ENCODE results near the gene DRD3.

DRD3 gene

DNA sequence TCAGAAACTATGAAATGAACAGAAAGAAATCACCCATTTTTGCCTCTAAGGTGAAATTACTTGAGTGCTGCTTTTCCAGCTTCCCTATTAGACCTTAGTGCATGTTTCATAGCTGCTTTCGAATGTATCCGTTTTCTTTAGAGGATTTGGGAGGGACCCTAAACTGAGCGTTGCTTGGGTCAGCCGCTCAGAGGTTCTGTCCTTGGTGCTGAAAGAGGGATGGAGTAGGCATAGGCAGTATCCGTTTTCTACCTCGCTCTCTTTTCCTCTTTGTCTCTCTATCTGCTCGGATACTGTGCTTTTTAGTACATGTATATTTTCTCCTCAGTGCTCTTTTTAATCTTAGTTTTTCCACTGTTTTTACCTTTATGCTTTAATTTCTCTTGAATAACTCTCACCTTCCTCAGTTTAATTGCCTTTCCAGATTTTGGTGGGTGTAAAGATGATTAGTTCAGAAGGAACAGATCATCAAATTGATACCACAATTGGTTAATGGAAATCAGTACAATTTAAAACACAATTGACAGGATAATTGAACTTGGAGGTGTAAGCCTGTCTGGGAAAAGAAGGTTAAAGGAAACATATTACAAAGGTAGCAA is at the start of gene DRD3:
Gene DRD3 (minus strand): TSS at position 283 of the 599 bp plus-strand sequence. CDS start 7,060 bp downstream, outside the sequence.
- Histone ChIP-seq H3K27ac (no peak within 1 kb of the TSS), H4K20me1 (ENCODE audit: insufficient read depth) (no peaks in the 10 kb centered on the region), H3K4me2 (no peak within 1 kb of the TSS), H3K36me3 (ENCODE audit: insufficient read depth) (no peaks in the 10 kb centered on the region), H3K9ac (no peak within 1 kb of the TSS), H3K4me1 (ENCODE audit: low read depth, poor library complexity, severe bottlenecking) (no peaks in the 10 kb centered on the region), H3K27me3 (ENCODE audit: insufficient read depth, low read depth) (no peaks in the 10 kb centered on the region), H3K4me3 (IDR thresholded peaks at IDR 0.05; ENCODE audit: insufficient read depth, low read depth, low read length) (no peak within 1 kb of the TSS), H2AFZ (ENCODE audit: low read depth) (no peak within 1 kb of the TSS), H3K79me2 (ENCODE audit: insufficient read depth, low read depth) (no peaks in the 10 kb centered on the region)
- TF ChIP-seq CTCF (conservative IDR thresholded peaks at IDR 0.05; ENCODE audit: low read depth, low read length): no peak

DNA sequence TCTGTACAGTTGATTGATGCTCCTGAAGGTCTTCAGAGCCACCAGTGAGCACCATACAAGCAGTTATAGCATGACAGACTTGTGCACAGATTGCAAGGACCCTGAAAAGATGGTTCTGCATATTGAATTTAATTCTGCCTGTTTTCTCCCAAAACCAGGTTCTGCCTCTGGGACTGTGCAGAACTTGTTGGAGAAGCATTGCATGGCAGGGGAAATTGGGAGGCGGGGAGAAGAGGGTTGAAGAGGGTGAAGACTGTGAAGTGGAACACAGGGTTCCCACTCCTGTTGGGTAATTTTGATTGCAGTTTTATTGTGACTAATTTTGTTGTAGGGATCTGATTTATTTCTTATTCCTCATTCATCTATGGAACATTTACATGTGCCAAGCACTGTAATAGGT is 48.2 kb upstream of the DRD3 start:
- Histone ChIP-seq H3K4me3 (IDR thresholded peaks at IDR 0.05; ENCODE audit: insufficient read depth, low read depth, low read length) (no peak overlapping the region), H3K27me3 (ENCODE audit: insufficient read depth, low read depth) (no peaks in the 10 kb centered on the region), H3K79me2 (ENCODE audit: insufficient read depth, low read depth) (no peaks in the 10 kb centered on the region), H4K20me1 (ENCODE audit: insufficient read depth) (no peaks in the 10 kb centered on the region), H2AFZ (ENCODE audit: low read depth) (no peak overlapping the region), H3K27ac (no peak overlapping the region), H3K4me2 (no peak overlapping the region), H3K4me1 (ENCODE audit: low read depth, poor library complexity, severe bottlenecking) (no peaks in the 10 kb centered on the region), H3K36me3 (ENCODE audit: insufficient read depth) (no peaks in the 10 kb centered on the region), H3K9ac (no peak overlapping the region)
- TF ChIP-seq CTCF (conservative IDR thresholded peaks at IDR 0.05; ENCODE audit: low read depth, low read length): no peak

DNA sequence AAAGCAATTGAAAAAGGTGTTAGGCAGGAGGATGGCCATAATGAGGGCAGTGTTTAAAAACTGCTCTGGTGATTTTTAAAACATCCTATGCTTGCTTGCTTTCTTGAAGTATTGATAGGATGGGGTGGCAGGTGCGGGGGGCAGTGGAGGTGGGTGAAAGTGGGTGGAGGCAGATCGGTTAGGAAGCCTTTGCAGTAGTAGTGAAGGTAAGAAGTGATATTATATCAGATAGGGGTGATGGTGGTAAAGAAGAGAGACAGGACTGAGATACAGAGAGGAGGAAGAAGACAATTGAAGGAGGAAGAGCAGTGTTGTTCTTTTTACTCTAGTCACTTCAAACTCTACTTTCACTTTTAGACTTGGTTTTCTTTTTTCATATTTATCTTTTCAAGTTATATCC is 47.5 kb upstream of the DRD3 start:
- H3K4me2 ChIP-seq: no peak overlapping the region
- H3K4me1 ChIP-seq (ENCODE audit: low read depth, poor library complexity, severe bottlenecking): no peaks in the 10 kb centered on the region
- H3K4me3 ChIP-seq (IDR thresholded peaks at IDR 0.05; ENCODE audit: insufficient read depth, low read depth, low read length): no peak overlapping the region
- no peak overlapping the region for H2AFZ ChIP-seq (ENCODE audit: low read depth)
- H4K20me1 ChIP-seq (ENCODE audit: insufficient read depth): no peaks in the 10 kb centered on the region
- no peak overlapping the region for H3K27ac ChIP-seq
- no peaks in the 10 kb centered on the region for H3K27me3 ChIP-seq (ENCODE audit: insufficient read depth, low read depth)
- no peak for TF ChIP-seq CTCF (conservative IDR thresholded peaks at IDR 0.05; ENCODE audit: low read depth, low read length)
- no peaks in the 10 kb centered on the region for H3K79me2 ChIP-seq (ENCODE audit: insufficient read depth, low read depth)
- H3K36me3 ChIP-seq (ENCODE audit: insufficient read depth): no peaks in the 10 kb centered on the region
- no peak overlapping the region for H3K9ac ChIP-seq

DNA sequence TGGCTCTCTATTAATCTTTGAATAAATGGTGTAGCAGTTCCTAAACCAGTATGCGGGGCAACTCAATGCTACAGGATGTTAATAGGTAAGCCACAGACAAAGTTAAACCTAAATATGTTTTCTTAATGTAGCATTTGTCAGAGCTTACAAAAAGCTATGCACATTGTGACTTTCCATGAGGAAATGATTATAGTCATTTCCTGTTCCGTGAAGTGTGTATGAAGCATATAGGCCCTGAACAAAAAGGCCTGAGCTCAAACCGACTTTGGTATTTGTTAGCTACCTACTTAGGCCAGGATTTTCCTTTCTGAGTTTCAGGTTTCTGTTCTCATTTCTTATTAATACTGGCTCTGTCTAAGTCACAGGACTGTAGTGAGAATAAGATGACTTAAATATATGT is 44.3 kb upstream of the DRD3 start:
- TF ChIP-seq CTCF (conservative IDR thresholded peaks at IDR 0.05; ENCODE audit: low read depth, low read length): no peak
- no peaks in the 10 kb centered on the region for H4K20me1 ChIP-seq (ENCODE audit: insufficient read depth)
- no peaks in the 10 kb centered on the region for H3K79me2 ChIP-seq (ENCODE audit: insufficient read depth, low read depth)
- H3K9ac ChIP-seq: no peak overlapping the region
- H3K4me1 ChIP-seq (ENCODE audit: low read depth, poor library complexity, severe bottlenecking): no peaks in the 10 kb centered on the region
- no peak overlapping the region for H3K27ac ChIP-seq
- no peak overlapping the region for H3K4me2 ChIP-seq
- H3K36me3 ChIP-seq (ENCODE audit: insufficient read depth): no peaks in the 10 kb centered on the region
- H3K4me3 ChIP-seq (IDR thresholded peaks at IDR 0.05; ENCODE audit: insufficient read depth, low read depth, low read length): no peak overlapping the region
- no peak overlapping the region for H2AFZ ChIP-seq (ENCODE audit: low read depth)
- H3K27me3 ChIP-seq (ENCODE audit: insufficient read depth, low read depth): no peaks in the 10 kb centered on the region

All from KMS-11 (cell line).